Measurements from ENCODE around the gene KLHL9. TPM values are rescaled to one million over a fixed set of nuclear protein-coding genes. Genes with fewer than 3 reads are reported as not detected.
"Not testable (repeated sequence)": the region's sequence is repeated elsewhere in the genome, so short reads cannot be mapped to it uniquely, and the experiment has no call there.

Gene KLHL9
- total and polyA plus RNA-seq, 2 donors (not counting 1 experiment from before 2014, with no cell fraction given): 4.3 to 17.6 TPM

- Mint-ChIP-seq H3K27ac (peak overlapping the region; percentile 28), H3K4me3 (peak overlapping the region; percentile 0), H3K9me3 (ENCODE audit: insufficient read depth) (no peaks in the 10 kb centered on the region), H3K27me3 (peaks cover 23% of the 10 kb centered on the region), H3K4me1 (peaks cover 33% of the 10 kb centered on the region)
- Histone ChIP-seq H3K9ac (ENCODE audit: low read length) (no peak overlapping the region), H3K9me3 (ENCODE audit: control extremely low read depth in 1 of 3, control insufficient read depth in 2 of 3, insufficient read depth in 1 of 3, low read length in 2 of 3) (peaks cover 3 to 5% (median 4%) of the 10 kb centered on the region in 3 donors), H3K4me3 (ENCODE audit: control extremely low read depth in 1 of 5, extremely low read depth in 1 of 5, insufficient read depth in 1 of 5, low read depth in 2 of 5, low read length in 4 of 5) (peak overlapping the region in 2 of 5 experiments; percentile 16 to 34), H3K4me1 (ENCODE audit: control insufficient read depth in 2 of 2, insufficient read depth in 2 of 2, low read length in 2 of 2) (peaks cover 20 to 25% of the 10 kb centered on the region in 2 donors), H3K36me3 (replicated peaks in 1 of 2; ENCODE audit: control extremely low read depth in 1 of 2, control insufficient read depth in 1 of 2, extremely low read depth in 1 of 2, insufficient read depth in 2 of 2, low read length in 1 of 2) (no peaks in the 10 kb centered on the region), H2AFZ (ENCODE audit: insufficient read depth, low read depth, low read length, poor library complexity, severe bottlenecking) (no peak overlapping the region), H4K20me1 (ENCODE audit: control insufficient read depth, insufficient read depth, low read length, poor library complexity, severe bottlenecking) (no peaks in the 10 kb centered on the region), H3K79me2 (ENCODE audit: control insufficient read depth, insufficient read depth, low read length) (no peaks in the 10 kb centered on the region), H3K27ac (ENCODE audit: low read length in 2 of 2) (no peak overlapping the region), H3K27me3 (replicated peaks in 1 of 4; ENCODE audit: control extremely low read depth in 1 of 4, control insufficient read depth in 3 of 4, insufficient read depth in 4 of 4, low read length in 3 of 4) (peaks cover 0 to 24% (median 13%) of the 10 kb centered on the region in 4 experiments), H3K4me2 (replicated peaks; ENCODE audit: low read depth, low read length, poor library complexity, severe bottlenecking) (peak overlapping the region; percentile 49)
- CTCF ChIA-PET: interaction anchor here (1.0 to 2.2 kb wide), 7 partner anchors 10 to 62 kb away, joined by 4 to 13 read pairs (median 4); no protein-coding TSS in a partner anchor
- POLR2A ChIA-PET: no interaction called here
- DNase-seq (peak; percentile 91), ATAC-seq (ENCODE audit: low read depth) (peak; percentile 97)
- 0% methylated on average over 1 of the region's 5 CpGs for WGBS (ENCODE audit: insufficient coverage)
- TF ChIP-seq EZH2 (IDR thresholded peaks at IDR 0.05; ENCODE audit: borderline replicate concordance, insufficient read depth, low read depth, low read length, poor library complexity, severe bottlenecking): no peak
- TF ChIP-seq CTCF (IDR thresholded peaks at IDR 0.05): no peak
- intact Hi-C loops (cut with micrococcal nuclease): loop anchor here (1.0 to 5.0 kb wide), 7 partner anchors 15 to 816 kb away; partner anchors contain the start of genes KLHL9 and MTAP
Observed at GRCh38 chr9:21381448-21382339, 46.5 kb upstream of the KLHL9 start.

DNA sequence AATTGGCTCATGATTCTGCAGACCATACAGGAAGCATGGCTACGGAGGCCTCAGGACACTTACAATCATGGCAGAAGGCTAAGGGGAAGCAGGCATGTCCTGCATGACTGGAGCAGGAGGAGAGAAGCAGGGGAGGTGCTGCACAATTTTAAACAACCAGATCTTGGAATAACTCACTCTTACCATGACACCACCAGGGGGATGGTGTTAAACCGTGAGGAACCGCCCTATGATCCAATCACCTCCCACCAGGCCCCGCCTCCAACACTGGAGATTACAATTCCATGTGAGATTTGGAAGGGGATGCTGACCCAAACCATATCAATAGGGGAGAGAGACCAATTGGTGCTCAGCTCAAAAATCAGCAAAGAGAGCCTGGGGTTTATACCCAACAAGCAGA lies 36.3 kb upstream of the KLHL9 start:
- H3K4me3 Mint-ChIP-seq; intact Hi-C loops (cut with micrococcal nuclease); H3K36me3 ChIP-seq (replicated peaks in 1 of 2; ENCODE audit: control extremely low read depth in 1 of 2, control insufficient read depth in 1 of 2, extremely low read depth in 1 of 2, insufficient read depth in 2 of 2, low read length in 1 of 2); H3K9ac ChIP-seq (ENCODE audit: low read length); H2AFZ ChIP-seq (ENCODE audit: insufficient read depth, low read depth, low read length, poor library complexity, severe bottlenecking); H3K4me3 ChIP-seq (ENCODE audit: control extremely low read depth in 1 of 5, extremely low read depth in 1 of 5, insufficient read depth in 1 of 5, low read depth in 2 of 5, low read length in 4 of 5); H3K27ac ChIP-seq (ENCODE audit: low read length in 2 of 2); DNase-seq; H4K20me1 ChIP-seq (ENCODE audit: control insufficient read depth, insufficient read depth, low read length, poor library complexity, severe bottlenecking); POLR2A ChIA-PET; H3K27ac Mint-ChIP-seq; H3K79me2 ChIP-seq (ENCODE audit: control insufficient read depth, insufficient read depth, low read length); H3K4me1 ChIP-seq (ENCODE audit: control insufficient read depth in 2 of 2, insufficient read depth in 2 of 2, low read length in 2 of 2); ATAC-seq (ENCODE audit: low read depth); H3K4me2 ChIP-seq (replicated peaks; ENCODE audit: low read depth, low read length, poor library complexity, severe bottlenecking); H3K4me1 Mint-ChIP-seq; H3K9me3 ChIP-seq (ENCODE audit: control extremely low read depth in 1 of 3, control insufficient read depth in 2 of 3, insufficient read depth in 1 of 3, low read length in 2 of 3); H3K9me3 Mint-ChIP-seq (ENCODE audit: insufficient read depth): not testable (repeated sequence)
- WGBS (ENCODE audit: insufficient coverage): 80% methylated on average over 1 of the region's 4 CpGs
- peaks cover 30% of the 10 kb centered on the region for H3K27me3 Mint-ChIP-seq
- peaks cover 0 to 12% (median 8%) of the 10 kb centered on the region in 4 experiments for H3K27me3 ChIP-seq (replicated peaks in 1 of 4; ENCODE audit: control extremely low read depth in 1 of 4, control insufficient read depth in 3 of 4, insufficient read depth in 4 of 4, low read length in 3 of 4)
- CTCF ChIA-PET: interaction anchor here (1.1 kb wide), 1 partner anchor 24 kb away, joined by 3 read pairs; no protein-coding TSS in a partner anchor

Measured in B cell (primary cell).